UCSD-AML1 (cell line): ENCODE data around the gene STXBP5.
"Not testable (repeated sequence)": the region's sequence is repeated elsewhere in the genome, so short reads cannot be mapped to it uniquely, and the experiment has no call there.

Experiments
- DNase-seq: peaks from one replicate; lab custom pipeline; 2025; ENCODE audit not compliant: unreplicated experiment; lab: John Stamatoyannopoulos, UW

The STXBP5 gene

GRCh38 chr6:147244832-147245231, 40.6 kb downstream of the STXBP5 start:
- DNase-seq: no peak

- no peak for DNase-seq
These were observed 41.5 kb downstream of the STXBP5 start for GRCh38 chr6:147245693-147246092.

GRCh38 chr6:147246853-147247635, 42.8 kb downstream of the STXBP5 start:
- no peak for DNase-seq

- DNase-seq: no peak
These were observed 44.6 kb downstream of the STXBP5 start for GRCh38 chr6:147248859-147249258.

- no peak for DNase-seq
These were observed 46.9 kb downstream of the STXBP5 start for GRCh38 chr6:147251072-147251471.

- DNase-seq: not testable (repeated sequence)
These were observed 50.8 kb downstream of the STXBP5 start for GRCh38 chr6:147254929-147255473.

GRCh38 chr6:147255948-147256674, 51.9 kb downstream of the STXBP5 start:
- DNase-seq: no peak

- no peak for DNase-seq
These were observed 53.5 kb downstream of the STXBP5 start for GRCh38 chr6:147257760-147258159.

- no peak for DNase-seq
These were observed 55.9 kb downstream of the STXBP5 start for GRCh38 chr6:147260091-147260490.

GRCh38 chr6:147262946-147263345, 58.7 kb downstream of the STXBP5 start:
- no peak for DNase-seq

- DNase-seq: no peak
These were observed 62.6 kb downstream of the STXBP5 start for GRCh38 chr6:147266821-147267220.

- no peak for DNase-seq
These were observed 63.4 kb downstream of the STXBP5 start for GRCh38 chr6:147267658-147268057.

- DNase-seq: no peak
These were observed 64.0 kb downstream of the STXBP5 start for GRCh38 chr6:147268254-147268653.

- no peak for DNase-seq
These were observed 69.8 kb downstream of the STXBP5 start for GRCh38 chr6:147274012-147274411.

GRCh38 chr6:147274776-147275175, 70.6 kb downstream of the STXBP5 start:
- DNase-seq: no peak

- no peak for DNase-seq
These were observed 74.7 kb downstream of the STXBP5 start for GRCh38 chr6:147278891-147279290.

- no peak for DNase-seq
These were observed 75.2 kb downstream of the STXBP5 start for GRCh38 chr6:147279427-147279826.

GRCh38 chr6:147281895-147282565, 77.8 kb downstream of the STXBP5 start:
- no peak for DNase-seq

- DNase-seq: no peak
These were observed 78.3 kb downstream of the STXBP5 start for GRCh38 chr6:147282566-147282959.

GRCh38 chr6:147283460-147283859, 79.2 kb downstream of the STXBP5 start:
- no peak for DNase-seq

GRCh38 chr6:147285087-147285855, 81.1 kb downstream of the STXBP5 start:
- no peak for DNase-seq
